Kasumi-1 (cell line): ENCODE data around the gene UTP11.

Experiments
- DNase-seq, 2 experiments: peaks; one replicate each; lab custom pipeline; 2025; lab: John Stamatoyannopoulos, UW

The UTP11 gene

GRCh38 chr1:38003261-38004250, 9.0 kb upstream of the UTP11 start:
- DNase-seq, result peak in 1 of 2 experiments; percentile 38

GRCh38 chr1:38004284-38005108, 8.0 kb upstream of the UTP11 start:
- DNase-seq, result no peak

GRCh38 chr1:38005195-38006007, 7.1 kb upstream of the UTP11 start, which contains the start of gene FHL3:
Gene FHL3 (minus strand): TSS chr1:38005514. CDS start chr1:37999412, 6,102 bp downstream.
- peak; percentile 52 to 71 for DNase-seq

- no peak for DNase-seq
Measured at GRCh38 chr1:38006008-38006828, 6.3 kb upstream of the UTP11 start.

DNA sequence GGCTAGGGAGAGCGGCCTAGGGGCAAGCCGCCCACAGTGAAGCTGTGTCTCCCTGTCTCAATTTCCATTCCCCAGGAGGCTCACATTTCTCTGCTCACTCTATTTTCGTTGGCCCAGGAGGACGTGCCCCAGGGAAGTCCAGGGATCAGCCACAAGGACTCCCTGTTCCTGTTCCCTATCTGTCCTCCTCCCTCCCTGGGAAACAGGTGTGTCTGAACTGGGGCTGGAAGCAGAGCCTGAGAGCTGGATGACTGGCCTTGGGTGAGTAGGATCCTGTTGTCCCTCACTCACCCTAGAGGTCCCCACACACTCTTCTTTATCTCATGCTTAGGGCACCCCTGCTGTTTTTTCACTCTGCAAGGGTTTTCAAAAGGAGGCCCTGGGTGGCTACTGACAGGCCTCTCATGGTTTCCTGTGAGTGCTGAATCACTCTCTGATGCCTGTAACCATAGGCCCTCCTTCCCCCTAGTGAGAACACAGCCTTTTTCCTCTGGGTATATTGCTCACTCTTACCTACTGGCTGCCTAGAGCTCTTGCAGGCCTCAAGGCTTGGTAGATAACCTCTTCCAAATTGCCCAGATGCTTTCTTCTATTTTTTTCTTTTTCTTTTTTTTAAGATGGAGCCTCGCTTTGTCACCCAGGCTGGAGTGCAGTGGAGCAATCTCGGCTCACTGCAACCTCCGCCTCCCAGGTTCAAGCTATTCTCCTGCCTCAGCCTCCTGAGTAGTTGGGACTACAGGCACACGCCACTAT, 3.3 kb upstream of the UTP11 start:
- peak; percentile 95 for DNase-seq

DNA sequence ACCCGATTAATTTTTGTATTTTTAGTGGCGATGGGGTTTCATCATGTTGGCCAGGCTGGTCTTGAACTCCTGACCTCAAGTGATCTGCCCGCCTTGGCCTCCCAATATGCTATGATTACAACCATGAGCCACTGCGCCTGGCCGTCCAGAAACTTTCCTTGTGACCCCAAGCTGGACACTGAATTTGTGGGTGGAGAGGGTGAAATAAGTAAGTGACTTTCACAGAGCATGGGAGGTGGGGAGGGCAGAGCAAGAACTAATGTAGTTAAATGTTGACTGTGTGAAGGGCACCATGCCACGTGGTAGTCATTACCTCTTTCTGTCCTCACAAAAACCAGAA, 2.7 kb upstream of the UTP11 start:
- DNase-seq, result no peak

DNA sequence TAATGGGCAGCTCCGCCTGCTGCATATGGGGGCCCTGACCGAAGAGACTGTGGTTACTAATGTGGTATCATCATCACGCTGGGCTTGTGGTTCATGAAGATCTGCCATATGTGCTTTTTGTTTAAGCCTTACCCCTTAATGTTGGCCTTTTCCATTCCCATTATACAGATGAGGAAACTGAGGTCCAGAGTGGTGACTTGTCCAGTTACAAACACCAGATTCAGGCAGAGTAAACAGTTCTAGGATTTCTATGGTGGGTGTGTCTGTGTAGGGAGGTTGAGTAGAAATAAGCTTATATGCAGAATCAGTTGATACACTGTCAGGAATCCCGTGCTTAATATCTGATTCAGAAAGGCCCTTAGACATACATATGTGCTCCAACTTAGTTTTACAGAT, 691 bp downstream of the UTP11 start:
- no peak for DNase-seq

DNA sequence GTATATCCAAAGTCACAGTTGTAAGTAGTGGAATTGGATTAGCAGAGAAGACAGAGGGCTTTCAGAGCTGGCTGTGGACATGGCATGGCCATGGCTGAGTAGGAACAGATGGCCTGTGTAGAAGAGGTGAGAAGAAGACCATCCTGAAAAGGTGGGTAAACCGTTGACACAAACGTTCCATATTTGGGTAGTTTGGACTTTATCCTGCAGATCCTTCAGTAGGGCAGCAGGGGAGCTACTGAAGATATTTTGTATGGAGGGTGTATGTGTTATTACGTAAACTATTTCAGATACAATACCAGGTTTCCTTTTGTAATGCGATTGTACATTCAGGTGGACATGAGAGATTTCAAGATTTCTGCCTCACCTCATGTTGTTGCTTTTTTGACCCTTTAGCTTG, 1.6 kb downstream of the UTP11 start:
- peak in 1 of 2 experiments; percentile 63 for DNase-seq

DNA sequence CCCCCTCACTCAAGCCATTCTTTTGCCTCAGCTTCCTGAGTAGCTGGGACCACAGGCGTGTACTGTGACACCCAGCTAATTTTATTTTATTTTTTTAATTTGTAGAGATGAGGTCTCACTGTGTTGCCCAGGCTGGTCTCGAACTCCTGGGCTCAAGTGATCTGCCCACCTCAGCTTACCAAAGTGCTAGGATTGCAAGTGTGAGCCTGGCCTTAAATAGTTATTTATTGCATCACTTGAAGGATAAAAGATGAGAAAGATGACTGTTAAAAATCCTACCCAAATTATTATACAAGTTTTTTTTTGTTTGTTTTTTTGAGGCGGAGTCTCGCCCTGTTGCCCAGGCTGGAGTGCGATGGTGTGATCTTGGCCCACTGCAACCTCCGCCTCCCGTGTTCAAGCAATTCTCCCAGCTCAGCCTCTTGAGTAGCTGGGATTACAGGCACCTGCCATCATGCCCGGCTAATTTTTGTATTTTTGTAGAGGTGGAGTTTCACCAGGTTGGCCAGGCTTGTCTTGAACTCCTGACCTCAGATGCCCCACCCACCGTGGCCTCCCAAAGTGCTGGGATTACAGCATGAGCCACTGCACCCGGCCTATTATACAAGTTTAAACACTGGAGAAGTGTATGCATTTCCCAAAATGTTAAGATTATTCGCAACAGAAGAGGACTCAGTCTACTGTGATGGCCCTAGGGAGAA, 2.3 kb downstream of the UTP11 start:
- no peak for DNase-seq

DNA sequence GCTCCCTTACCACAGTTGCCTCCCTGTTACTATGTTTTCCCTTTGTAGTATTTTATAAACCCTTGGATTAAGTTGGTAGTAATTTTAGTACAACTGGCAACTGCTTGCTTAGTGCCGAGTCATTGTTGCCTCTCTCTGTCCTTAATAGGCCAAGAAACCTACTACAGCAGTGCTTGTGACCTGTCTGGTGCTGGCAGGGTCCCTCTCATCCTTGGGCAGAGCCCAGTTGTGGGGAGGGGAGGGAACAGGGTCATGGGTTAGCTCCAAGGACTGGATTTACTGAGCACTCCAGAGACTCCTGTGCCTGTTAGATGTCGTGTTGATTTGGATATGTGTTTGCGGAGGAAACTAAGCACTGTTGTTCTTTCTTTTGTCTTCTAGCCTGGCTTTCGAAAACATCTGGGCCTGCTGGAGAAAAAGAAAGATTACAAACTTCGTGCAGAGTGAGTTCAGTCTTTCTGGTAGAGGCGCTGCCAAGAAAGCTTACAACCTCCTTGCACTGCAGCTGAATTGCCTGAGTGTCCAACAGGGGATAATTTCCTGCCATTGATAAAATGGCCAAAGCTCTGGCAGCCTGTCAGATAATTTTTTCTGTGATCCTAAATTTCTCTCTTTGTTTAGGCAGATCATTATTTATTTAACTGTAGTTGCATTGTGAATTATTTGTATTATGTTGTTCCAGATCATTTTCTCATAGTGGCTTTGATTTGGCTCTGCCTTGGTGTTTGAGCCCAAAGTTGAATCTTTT, 3.6 kb downstream of the UTP11 start:
- no peak for DNase-seq

- DNase-seq, result peak; percentile 80 to 85
Measured at GRCh38 chr1:38018864-38019343, 6.4 kb downstream of the UTP11 start.

GRCh38 chr1:38020396-38020795, 7.9 kb downstream of the UTP11 start:
- DNase-seq, result no peak

- no peak for DNase-seq
Measured at GRCh38 chr1:38021969-38022368, 9.4 kb downstream of the UTP11 start.

DNA sequence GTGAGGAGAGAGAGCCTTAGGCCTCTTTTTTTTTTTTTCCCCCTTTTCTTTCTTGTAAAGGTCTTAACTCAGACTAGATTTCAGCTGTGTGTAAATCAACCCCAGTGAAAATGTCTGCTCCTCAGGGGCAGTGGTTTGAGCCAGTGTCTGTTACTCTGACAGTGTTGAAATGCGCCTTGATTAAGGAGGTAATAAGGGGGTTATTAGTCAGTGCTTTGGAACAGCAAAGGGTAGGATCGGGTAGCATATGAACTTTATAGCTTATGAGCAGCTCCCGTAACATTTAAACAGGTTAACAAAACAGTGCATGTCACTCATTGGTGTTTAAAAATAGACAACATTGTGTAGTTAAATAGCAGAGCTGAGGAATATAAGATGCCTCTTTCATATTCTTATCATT, 10.3 kb downstream of the UTP11 start:
- DNase-seq, result no peak

DNA sequence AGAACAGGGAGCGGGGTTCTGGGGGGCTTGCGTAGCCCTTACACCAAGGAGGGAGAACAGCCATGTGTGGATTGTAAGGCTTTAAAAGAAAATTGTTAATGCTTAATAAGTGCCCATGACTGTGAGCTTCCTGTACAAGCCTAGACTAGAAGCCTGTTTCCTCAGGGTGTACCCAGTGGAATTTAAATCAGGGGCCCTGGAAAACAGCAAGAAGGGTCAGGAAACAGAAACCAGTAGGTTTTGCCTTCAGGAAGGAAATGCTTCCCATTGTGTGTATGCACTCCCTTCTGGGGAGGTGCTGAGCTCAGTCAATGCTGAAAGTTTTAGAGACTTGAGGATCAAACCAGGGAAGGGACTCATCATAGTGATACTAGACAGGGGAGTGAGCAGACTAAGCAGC, 12.7 kb downstream of the UTP11 start:
- no peak for DNase-seq

GRCh38 chr1:38025664-38026063, 13.1 kb downstream of the UTP11 start:
- DNase-seq, result no peak

DNA sequence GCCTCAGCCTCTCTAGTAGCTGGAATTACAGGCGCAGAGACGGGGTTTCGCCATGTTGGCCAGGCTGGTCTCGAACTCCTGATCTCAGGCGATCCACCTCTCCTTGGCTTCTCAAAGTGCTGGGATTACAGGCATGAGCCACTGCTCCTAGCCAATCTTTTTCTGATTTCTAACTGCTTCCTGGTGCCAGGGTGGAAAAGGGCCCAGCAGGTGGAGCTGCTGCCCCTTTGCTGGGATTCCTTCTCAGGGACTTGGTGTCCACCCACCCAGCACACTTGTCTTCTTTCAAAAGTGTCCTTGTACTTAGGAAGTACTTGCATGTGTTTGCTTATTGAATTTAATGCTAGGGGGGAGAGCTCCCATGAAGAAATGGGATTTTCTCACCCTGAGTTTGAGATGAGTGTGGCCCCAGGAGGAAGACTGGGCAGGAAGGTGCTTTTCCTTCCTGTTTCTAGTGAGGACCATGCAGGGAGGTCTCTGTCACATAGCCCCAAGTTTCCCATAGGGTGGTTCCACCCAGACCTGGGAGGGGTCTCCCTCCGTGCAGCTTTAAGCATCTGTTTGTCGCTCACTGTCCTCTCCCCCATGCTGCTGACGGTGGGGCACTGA, 14.2 kb downstream of the UTP11 start:
- DNase-seq, result peak; percentile 40 to 50
